ENCODE results near the gene OSBPL1A. TPM values are rescaled to one million over a fixed set of nuclear protein-coding genes. Genes with fewer than 3 reads are reported as not detected.

The OSBPL1A gene
- total and polyA plus RNA-seq, 10 of the 15 experiments (the other 5 are each of a cell fraction or from before 2014, with no cell fraction given) = 0.02 to 0.83 (median 0.11) TPM; not detected in 6

DNA sequence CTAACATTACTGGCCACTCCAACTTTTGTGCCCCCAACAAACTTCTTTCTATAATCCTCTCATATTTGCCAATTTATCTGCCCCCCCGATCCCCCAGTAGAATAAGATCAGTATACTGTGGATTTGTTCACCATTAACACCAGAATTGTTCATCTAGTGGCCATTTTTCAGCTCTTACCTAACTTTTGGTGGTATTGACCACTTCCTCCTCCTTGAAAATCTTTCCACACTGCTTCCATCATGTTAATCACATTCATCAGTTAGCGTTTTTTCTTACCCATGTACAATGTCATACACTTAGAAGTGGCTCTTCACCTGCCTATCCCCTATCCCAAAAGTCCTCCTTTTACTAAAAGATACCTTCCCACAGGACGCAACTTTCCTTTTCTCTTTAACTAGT, 35.0 kb upstream of the OSBPL1A start:
- ATAC-seq = no peak
- FAIRE-seq = no peak
- Histone ChIP-seq H3K36me3 (ENCODE audit: control insufficient read depth in 2 of 2, insufficient read depth in 2 of 2, low read length in 1 of 2) (no peaks in the 10 kb centered on the region), H3K4me1 (ENCODE audit: control insufficient read depth, insufficient read depth, low read length) (no peaks in the 10 kb centered on the region), H2AFZ (ENCODE audit: control insufficient read depth, low read depth, low read length) (no peak overlapping the region), H3K27ac (ENCODE audit: control insufficient read depth, insufficient read depth) (no peak overlapping the region), H3K4me3 (no peak overlapping the region), H4K20me1 (ENCODE audit: control insufficient read depth, insufficient read depth) (no peaks in the 10 kb centered on the region), H3K4me2 (ENCODE audit: control insufficient read depth, insufficient read depth) (no peak overlapping the region), H3K79me2 (ENCODE audit: control insufficient read depth, insufficient read depth, low read length) (no peaks in the 10 kb centered on the region), H3K27me3 (replicated peaks in 1 of 2; ENCODE audit: control insufficient read depth in 2 of 2, insufficient read depth in 2 of 2, low read length in 1 of 2) (no peaks in the 10 kb centered on the region), H3K9ac (ENCODE audit: control insufficient read depth, insufficient read depth, low read length) (no peak overlapping the region), H3K9me3 (replicated peaks; ENCODE audit: control insufficient read depth, insufficient read depth, low read length) (no peaks in the 10 kb centered on the region)
- 57% methylated on average over 3 of the region's 3 CpGs for WGBS (ENCODE audit: insufficient coverage, insufficient replicate concordance, low lambda C conversion rate, missing lambda C conversion rate)
- in situ Hi-C loops (cut with MboI) = no loop called here
- no peak for DNase-seq (ENCODE audit: low read depth, low spot score)
- ChIA-PET SMC1A (ENCODE audit: uncharacterized antibody, unreplicated experiment) (interaction anchor here (0.8 kb wide), 1 partner anchor 42 kb away, joined by 3 read pairs; no protein-coding TSS in a partner anchor), POLR2A (no interaction called here), CTCF (interaction anchor here (1.9 to 5.0 kb wide), 2 partner anchors 12 to 56 kb away, joined by 5 to 50 read pairs; no protein-coding TSS in a partner anchor), RAD21 (ENCODE audit: unreplicated experiment) (interaction anchor here (3.0 kb wide), 1 partner anchor 56 kb away, joined by 13 read pairs; no protein-coding TSS in a partner anchor)
- BruUV-seq (replicated peaks) = no TSS peak
- intact Hi-C loops (cut with micrococcal nuclease; ENCODE audit: unreplicated experiment) = loop anchor here (10.0 kb wide), 1 partner anchor 52 kb away; no protein-coding TSS in a partner anchor
- TF ChIP-seq MEF2B (IDR thresholded peaks at IDR 0.05; ENCODE audit: partially characterized antibody, poor library complexity, severe bottlenecking) (no peak), ZNF217 (IDR thresholded peaks at IDR 0.05) (no peak), HDAC6 (IDR thresholded peaks at IDR 0.05; ENCODE audit: unreplicated experiment) (no peak), TAF1 (IDR thresholded peaks at IDR 0.05; ENCODE audit: borderline replicate concordance, low read depth, low read length) (no peak), RAD51 (IDR thresholded peaks at IDR 0.05) (no peak), SUZ12 (IDR thresholded peaks at IDR 0.05; ENCODE audit: unreplicated experiment) (no peak), RAD21 (IDR thresholded peaks at IDR 0.05; ENCODE audit: insufficient read depth, low read depth, low read length) (no peak), CREB1 (IDR thresholded peaks at IDR 0.05; ENCODE audit: low read depth) (no peak), CBX5 (IDR thresholded peaks at IDR 0.05; ENCODE audit: low read depth) (no peak), RUNX3 (IDR thresholded peaks at IDR 0.05; ENCODE audit: low read length) (no peak), ZNF622 (IDR thresholded peaks at IDR 0.05) (no peak), SUPT20H (IDR thresholded peaks at IDR 0.05; ENCODE audit: borderline replicate concordance, control insufficient read depth, low read depth, low read length) (no peak), JUNB (IDR thresholded peaks at IDR 0.05) (no peak), NFYA (IDR thresholded peaks at IDR 0.05; ENCODE audit: borderline replicate concordance, low read depth, low read length) (no peak)
- TF ChIP-seq, protein P1, sequence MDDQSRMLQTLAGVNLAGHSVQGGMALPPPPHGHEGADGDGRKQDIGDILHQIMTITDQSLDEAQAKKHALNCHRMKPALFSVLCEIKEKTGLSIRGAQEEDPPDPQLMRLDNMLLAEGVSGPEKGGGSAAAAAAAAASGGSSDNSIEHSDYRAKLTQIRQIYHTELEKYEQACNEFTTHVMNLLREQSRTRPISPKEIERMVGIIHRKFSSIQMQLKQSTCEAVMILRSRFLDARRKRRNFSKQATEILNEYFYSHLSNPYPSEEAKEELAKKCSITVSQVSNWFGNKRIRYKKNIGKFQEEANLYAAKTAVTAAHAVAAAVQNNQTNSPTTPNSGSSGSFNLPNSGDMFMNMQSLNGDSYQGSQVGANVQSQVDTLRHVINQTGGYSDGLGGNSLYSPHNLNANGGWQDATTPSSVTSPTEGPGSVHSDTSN (IDR thresholded peaks at IDR 0.05; ENCODE audit: insufficient replicate concordance, low read depth, low read length) = no peak
- TF ChIP-seq, protein P2, sequence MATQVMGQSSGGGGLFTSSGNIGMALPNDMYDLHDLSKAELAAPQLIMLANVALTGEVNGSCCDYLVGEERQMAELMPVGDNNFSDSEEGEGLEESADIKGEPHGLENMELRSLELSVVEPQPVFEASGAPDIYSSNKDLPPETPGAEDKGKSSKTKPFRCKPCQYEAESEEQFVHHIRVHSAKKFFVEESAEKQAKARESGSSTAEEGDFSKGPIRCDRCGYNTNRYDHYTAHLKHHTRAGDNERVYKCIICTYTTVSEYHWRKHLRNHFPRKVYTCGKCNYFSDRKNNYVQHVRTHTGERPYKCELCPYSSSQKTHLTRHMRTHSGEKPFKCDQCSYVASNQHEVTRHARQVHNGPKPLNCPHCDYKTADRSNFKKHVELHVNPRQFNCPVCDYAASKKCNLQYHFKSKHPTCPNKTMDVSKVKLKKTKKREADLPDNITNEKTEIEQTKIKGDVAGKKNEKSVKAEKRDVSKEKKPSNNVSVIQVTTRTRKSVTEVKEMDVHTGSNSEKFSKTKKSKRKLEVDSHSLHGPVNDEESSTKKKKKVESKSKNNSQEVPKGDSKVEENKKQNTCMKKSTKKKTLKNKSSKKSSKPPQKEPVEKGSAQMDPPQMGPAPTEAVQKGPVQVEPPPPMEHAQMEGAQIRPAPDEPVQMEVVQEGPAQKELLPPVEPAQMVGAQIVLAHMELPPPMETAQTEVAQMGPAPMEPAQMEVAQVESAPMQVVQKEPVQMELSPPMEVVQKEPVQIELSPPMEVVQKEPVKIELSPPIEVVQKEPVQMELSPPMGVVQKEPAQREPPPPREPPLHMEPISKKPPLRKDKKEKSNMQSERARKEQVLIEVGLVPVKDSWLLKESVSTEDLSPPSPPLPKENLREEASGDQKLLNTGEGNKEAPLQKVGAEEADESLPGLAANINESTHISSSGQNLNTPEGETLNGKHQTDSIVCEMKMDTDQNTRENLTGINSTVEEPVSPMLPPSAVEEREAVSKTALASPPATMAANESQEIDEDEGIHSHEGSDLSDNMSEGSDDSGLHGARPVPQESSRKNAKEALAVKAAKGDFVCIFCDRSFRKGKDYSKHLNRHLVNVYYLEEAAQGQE (IDR thresholded peaks at IDR 0.05; ENCODE audit: low read depth, low read length) = no peak
- TF ChIP-seq, protein P3, sequence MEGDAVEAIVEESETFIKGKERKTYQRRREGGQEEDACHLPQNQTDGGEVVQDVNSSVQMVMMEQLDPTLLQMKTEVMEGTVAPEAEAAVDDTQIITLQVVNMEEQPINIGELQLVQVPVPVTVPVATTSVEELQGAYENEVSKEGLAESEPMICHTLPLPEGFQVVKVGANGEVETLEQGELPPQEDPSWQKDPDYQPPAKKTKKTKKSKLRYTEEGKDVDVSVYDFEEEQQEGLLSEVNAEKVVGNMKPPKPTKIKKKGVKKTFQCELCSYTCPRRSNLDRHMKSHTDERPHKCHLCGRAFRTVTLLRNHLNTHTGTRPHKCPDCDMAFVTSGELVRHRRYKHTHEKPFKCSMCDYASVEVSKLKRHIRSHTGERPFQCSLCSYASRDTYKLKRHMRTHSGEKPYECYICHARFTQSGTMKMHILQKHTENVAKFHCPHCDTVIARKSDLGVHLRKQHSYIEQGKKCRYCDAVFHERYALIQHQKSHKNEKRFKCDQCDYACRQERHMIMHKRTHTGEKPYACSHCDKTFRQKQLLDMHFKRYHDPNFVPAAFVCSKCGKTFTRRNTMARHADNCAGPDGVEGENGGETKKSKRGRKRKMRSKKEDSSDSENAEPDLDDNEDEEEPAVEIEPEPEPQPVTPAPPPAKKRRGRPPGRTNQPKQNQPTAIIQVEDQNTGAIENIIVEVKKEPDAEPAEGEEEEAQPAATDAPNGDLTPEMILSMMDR (IDR thresholded peaks at IDR 0.05 in 2 of 3, conservative IDR thresholded peaks at IDR 0.05 in 1 of 3; ENCODE audit: control insufficient read depth in 2 of 3, extremely low read depth in 1 of 3, insufficient read depth in 1 of 3, low read depth in 3 of 3, low read length in 3 of 3) = no peak
